Liver (tissue), 9 donors: Measurements from ENCODE around the gene SEPTIN5. TPM values are rescaled to one million over a fixed set of nuclear protein-coding genes. Genes with fewer than 3 reads are reported as not detected.
A peak's percentile ranks its signal among the peaks of the same experiment; 100 is the strongest.

Experiments used
- DNase-seq: peaks from one replicate; pipeline ENCODE4 v3.0.0-alpha.2; 2017; ENCODE audit warnings: low spot score
- H3K27ac ChIP-seq, 2 donors: one replicate each; pipeline ENCODE4 v1.7.0; 2013; ENCODE audit warnings: inconsistent platforms in 2 of 2, low read length in 2 of 2, control low read depth in 1 of 2, low read depth in 1 of 2, mild to moderate bottlenecking in 1 of 2
- H3K27me3 ChIP-seq, 4 donors: one replicate each; pipeline versions ENCODE4 v1.6.1 to v1.7.0; 2013; ENCODE audit warnings: low read length in 3 of 4, inconsistent platforms in 1 of 4, mild to moderate bottlenecking in 1 of 4, moderate library complexity in 1 of 4; ENCODE audit not compliant: control insufficient read depth in 4 of 4, insufficient read depth in 4 of 4
- H3K36me3 ChIP-seq, 4 donors: one replicate each; pipeline versions ENCODE4 v1.6.1 to v1.7.0; 2013; ENCODE audit warnings: low read length in 3 of 4, mild to moderate bottlenecking in 3 of 4, low read depth in 1 of 4, moderate library complexity in 1 of 4; ENCODE audit not compliant: control insufficient read depth in 4 of 4, insufficient read depth in 3 of 4
- H3K4me1 ChIP-seq, 4 donors: one replicate each; pipeline versions ENCODE4 v1.6.1 to v1.7.0; 2013; ENCODE audit warnings: low read length in 3 of 4, mild to moderate bottlenecking in 3 of 4, moderate library complexity in 1 of 4; ENCODE audit not compliant: control insufficient read depth in 4 of 4, insufficient read depth in 4 of 4
- H3K4me3 ChIP-seq, 3 donors: one replicate each; pipeline versions ENCODE4 v1.6.1 to v1.7.0; 2013; ENCODE audit warnings: low read length in 3 of 3, control low read depth in 1 of 3, low read depth in 1 of 3, mild to moderate bottlenecking in 1 of 3
- H3K9ac ChIP-seq, 2 donors: one replicate each; pipeline ENCODE4 v1.7.0; 2013; ENCODE audit warnings: low read length in 2 of 2, mild to moderate bottlenecking in 2 of 2, moderate library complexity in 2 of 2, control low read depth in 1 of 2, low read depth in 1 of 2
- H3K9me3 ChIP-seq, 4 donors: one replicate each; pipeline versions ENCODE4 v1.6.1 to v1.7.0; 2013; ENCODE audit warnings: low read length in 3 of 4; ENCODE audit not compliant: control insufficient read depth in 4 of 4
- ATF3 ChIP-seq: IDR thresholded peaks from 2 replicates; pipeline ENCODE4 v1.6.1; 2016; ENCODE audit warnings: antibody characterized with exemption
- CTCF ChIP-seq: fragments of 150-350 bp; IDR thresholded peaks from 2 replicates; pipeline ENCODE4 v1.5.1; 2017; ENCODE audit warnings: improper control_type of control experiment, low read depth, low read length; ENCODE audit not compliant: missing input control
- EGR1 ChIP-seq, 2 donors: IDR thresholded peaks; 2 replicates each; pipeline ENCODE4 v1.6.1; 2016 to 2018; ENCODE audit warnings: antibody characterized with exemption in 2 of 2, low read depth in 2 of 2
- FOXA1 ChIP-seq: IDR thresholded peaks from 2 replicates; pipeline ENCODE4 v1.6.1; 2016; ENCODE audit warnings: antibody characterized with exemption
- FOXA2 ChIP-seq: IDR thresholded peaks from 2 replicates; pipeline ENCODE4 v1.6.1; 2016; ENCODE audit warnings: antibody characterized with exemption
- GABPA ChIP-seq, 2 donors: IDR thresholded peaks in 1 of 2; conservative IDR thresholded peaks in 1 of 2; 2 replicates each; pipeline ENCODE4 v1.6.1; 2016; ENCODE audit warnings: antibody characterized with exemption in 2 of 2, mild to moderate bottlenecking in 1 of 2, moderate library complexity in 1 of 2
- HNF4A ChIP-seq, 2 donors: conservative IDR thresholded peaks; 2 replicates each; pipeline ENCODE4 v1.6.1; 2016; ENCODE audit warnings: antibody characterized with exemption in 2 of 2, mild to moderate bottlenecking in 2 of 2
- HNF4G ChIP-seq: IDR thresholded peaks from 2 replicates; pipeline ENCODE4 v1.6.1; 2016; ENCODE audit warnings: antibody characterized with exemption
- JUND ChIP-seq, 2 donors: IDR thresholded peaks; 2 replicates each; pipeline ENCODE4 v1.6.1; 2016; ENCODE audit warnings: antibody characterized with exemption in 2 of 2
- NR2F2 ChIP-seq: IDR thresholded peaks from 2 replicates; pipeline ENCODE4 v1.6.1; 2016; ENCODE audit warnings: antibody characterized with exemption
- RAD21 ChIP-seq, 2 donors: IDR thresholded peaks; 2 replicates each; pipeline ENCODE4 v1.6.1; 2016; ENCODE audit warnings: antibody characterized with exemption in 2 of 2, mild to moderate bottlenecking in 2 of 2
- REST ChIP-seq: IDR thresholded peaks from 2 replicates; pipeline ENCODE4 v1.6.1; 2016; ENCODE audit warnings: antibody characterized with exemption, mild to moderate bottlenecking
- RXRA ChIP-seq, 2 donors: IDR thresholded peaks; 2 replicates each; pipeline ENCODE4 v1.6.1; 2017 to 2018; ENCODE audit warnings: antibody characterized with exemption in 2 of 2, mild to moderate bottlenecking in 1 of 2
- SP1 ChIP-seq: IDR thresholded peaks from 2 replicates; pipeline ENCODE4 v1.6.1; 2018; ENCODE audit warnings: antibody characterized with exemption, mild to moderate bottlenecking
- TAF1 ChIP-seq: conservative IDR thresholded peaks from 2 replicates; pipeline ENCODE4 v1.6.1; 2016; ENCODE audit warnings: antibody characterized with exemption, mild to moderate bottlenecking
- YY1 ChIP-seq: IDR thresholded peaks from 2 replicates; pipeline ENCODE4 v1.6.1; 2016; ENCODE audit warnings: antibody characterized with exemption, mild to moderate bottlenecking
- ZBTB33 ChIP-seq: IDR thresholded peaks from 2 replicates; pipeline ENCODE4 v1.6.1; 2016; ENCODE audit warnings: antibody characterized with exemption
- WGBS: extraction: QIAGEN DNeasy Blood & Tissue Kit; methylation state at CpG from one replicate; pipeline ENCODE4 v1.1.7; 2013; 5-methylcytosine and 5-hydroxymethylcytosine counted together
- polyA plus RNA-seq, 2 donors: library from polyadenylated mRNA; stranded (reverse) in 1 of 2; unstranded in 1 of 2; fragments of 200-250 nt in 1 of 2; fragments of >200 nt in 1 of 2; fragmentation: Nextera tagmentation in 1 of 2; extraction: Ambion mirVana in 1 of 2; gene quantifications; one replicate each; pipeline versions ENCODE4 v1.2.1 to v1.2.3, GENCODE V29; 2013 to 2015
- total RNA-seq, 2 donors: library from RNA; depleted of rRNA; stranded (reverse); fragments of >200 nt; gene quantifications; one replicate each; pipeline ENCODE4 v1.2.3, GENCODE V29; 2014
- TF ChIP-seq, protein P1 (sequence below): IDR thresholded peaks from 2 replicates; pipeline ENCODE4 v1.6.1; 2016; ENCODE audit warnings: antibody characterized with exemption
- donor health status: healthy.
- donor health status: healthy.
- donor health status: healthy.
- donor health status: healthy.
- donor health status: healthy.

SEPTIN5 gene
- total RNA-seq (1 to 10 TPM; 3.3 to 3.5 TPM), polyA plus RNA-seq (1 to 10 TPM in 1 of 2 donors, under 1 TPM in 1; 0.26 to 2.2 TPM)

- H3K27me3 ChIP-seq = no peaks in the 10 kb centered on the region
- no peak within 1 kb of the TSS for H3K27ac ChIP-seq
- peak within 1 kb of the TSS in 2 of 3 donors; percentile 32 to 75 for H3K4me3 ChIP-seq
- H3K36me3 ChIP-seq = no peaks in the 10 kb centered on the region
- no peak within 1 kb of the TSS for H3K9ac ChIP-seq
- TF ChIP-seq HNF4G (no peak), CTCF (no peak), TAF1 (no peak), FOXA1 (no peak), RXRA (IDR thresholded peaks at IDR 0.05) (no peak), FOXA2 (no peak), HNF4A (conservative IDR thresholded peaks at IDR 0.05) (no peak), YY1 (no peak), REST (no peak), RAD21 (IDR thresholded peaks at IDR 0.05) (no peak), GABPA (IDR thresholded peaks at IDR 0.05 in 1 of 2, conservative IDR thresholded peaks at IDR 0.05 in 1 of 2) (no peak), EGR1 (IDR thresholded peaks at IDR 0.05; ENCODE audit: low read depth in 2 of 2) (no peak), SP1 (no peak), ZBTB33 (no peak), NR2F2 (no peak), ATF3 (no peak), JUND (IDR thresholded peaks at IDR 0.05) (no peak)
- TF ChIP-seq, protein P1, sequence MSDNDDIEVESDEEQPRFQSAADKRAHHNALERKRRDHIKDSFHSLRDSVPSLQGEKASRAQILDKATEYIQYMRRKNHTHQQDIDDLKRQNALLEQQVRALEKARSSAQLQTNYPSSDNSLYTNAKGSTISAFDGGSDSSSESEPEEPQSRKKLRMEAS = no peak
- WGBS = 3% methylated on average over 106 of the region's 106 CpGs
- no peak for DNase-seq
- H3K4me1 ChIP-seq = peaks cover 6 to 26% (median 16%) of the 10 kb centered on the region in 4 donors
- no peaks in the 10 kb centered on the region for H3K9me3 ChIP-seq
These were observed at the start of gene SEPTIN5 for GRCh38 chr22:19714312-19715187. Gene SEPTIN5 (plus strand): TSS chr22:19714503. CDS start chr22:19714589, 86 bp downstream.
